T-cell (primary cell): Measurements from ENCODE around the gene POLA1. TPM values are rescaled to one million over a fixed set of nuclear protein-coding genes. Genes with fewer than 3 reads are reported as not detected.
A peak's percentile ranks its signal among the peaks of the same experiment; 100 is the strongest.

Source experiments
- ATAC-seq, 4 experiments: fragments of 200-7000 bp in 3 of 4; fragments of 150-1000 bp in 1 of 4; cut with Tn5 transposase; replicated peaks in 1 of 4; 1 replicate in 3 of 4; 2 replicates in 1 of 4; pipeline ENCODE4 v1.10.0; 2021; ENCODE audit warnings: moderate library complexity in 3 of 4, mild to moderate bottlenecking in 2 of 4, moderate number of reproducible peaks in 1 of 4
- CTCF ChIA-PET, 2 donors: fragments of 300-600 bp; sonication (Branson Sonifier 250); formaldehyde crosslinking; loops; one replicate each; lab custom pipeline; 2022; ENCODE audit warnings: antibody characterized with exemption in 2 of 2; lab: Charles Lee
- POLR2A ChIA-PET, 2 donors: fragments of 300-600 bp; sonication (Branson Sonifier 250); formaldehyde crosslinking; loops; one replicate each; lab custom pipeline; 2022; ENCODE audit warnings: antibody characterized with exemption in 2 of 2; lab: Charles Lee
- DNase-seq, 35 experiments: peaks; one replicate each; pipeline versions ENCODE4 v3.0.0 to v3.0.0-alpha.2; 2013 to 2023
- H3K27ac ChIP-seq: one replicate; pipeline ENCODE4 v1.5.1; 2013; ENCODE audit warnings: low read length
- H3K27me3 ChIP-seq, 2 experiments: replicated peaks in 1 of 2; 1 replicate in 1 of 2; 2 replicates in 1 of 2; pipeline versions ENCODE4 v1.6.1 to v1.7.0; 2013; ENCODE audit warnings: low read length in 1 of 2, mixed read lengths in 1 of 2; ENCODE audit not compliant: control insufficient read depth in 2 of 2, insufficient read depth in 2 of 2; ENCODE audit errors: extremely low read depth in 1 of 2
- H3K36me3 ChIP-seq, 2 donors: 1 replicate in 1 of 2; 2 replicates in 1 of 2; pipeline versions ENCODE4 v1.6.1 to v1.7.0; 2013; ENCODE audit warnings: low read length in 1 of 2; ENCODE audit not compliant: control insufficient read depth in 2 of 2, insufficient read depth in 1 of 2; ENCODE audit errors: extremely low read depth in 1 of 2
- H3K4me1 ChIP-seq, 2 experiments: 1 replicate in 1 of 2; 2 replicates in 1 of 2; pipeline versions ENCODE4 v1.6.1 to v1.7.0; 2013; ENCODE audit warnings: low read length in 2 of 2, mixed read lengths in 1 of 2; ENCODE audit not compliant: insufficient read depth in 2 of 2, control insufficient read depth in 1 of 2; ENCODE audit errors: extremely low read depth in 1 of 2
- H3K4me3 ChIP-seq, 2 donors: 1 replicate in 1 of 2; 2 replicates in 1 of 2; pipeline versions ENCODE4 v1.5.1 to v1.7.0; 2013; ENCODE audit warnings: mild to moderate bottlenecking in 2 of 2, low read length in 1 of 2, moderate library complexity in 1 of 2; ENCODE audit not compliant: control insufficient read depth in 1 of 2; ENCODE audit errors: extremely low read depth in 1 of 2
- H3K9me3 ChIP-seq: 2 replicates; pipeline ENCODE4 v1.7.0; 2013
- H3K27ac Mint-ChIP-seq, 2 donors: one replicate each; pipeline ENCODE4 v1.8.0; 2020 to 2021; ENCODE audit warnings: mild to moderate bottlenecking in 2 of 2, mixed read lengths in 2 of 2
- H3K27me3 Mint-ChIP-seq, 2 donors: one replicate each; pipeline ENCODE4 v1.8.0; 2021 to 2022; ENCODE audit warnings: mixed read lengths in 2 of 2
- H3K36me3 Mint-ChIP-seq: one replicate; pipeline ENCODE4 v1.8.0; 2021; ENCODE audit warnings: mixed read lengths
- H3K4me1 Mint-ChIP-seq, 3 donors: one replicate each; pipeline ENCODE4 v1.8.0; 2020 to 2022; ENCODE audit warnings: mixed read lengths in 3 of 3, mild to moderate bottlenecking in 1 of 3
- H3K4me3 Mint-ChIP-seq, 3 donors: one replicate each; pipeline ENCODE4 v1.8.0; 2020 to 2022; ENCODE audit warnings: mild to moderate bottlenecking in 3 of 3, mixed read lengths in 3 of 3, moderate library complexity in 3 of 3
- H3K9me3 Mint-ChIP-seq, 3 donors: one replicate each; pipeline ENCODE4 v1.8.0; 2020 to 2022; ENCODE audit warnings: mixed read lengths in 3 of 3
- WGBS: methylation state at CpG from one replicate; pipeline ENCODE4 v1.1.5; 2013; ENCODE audit warnings: missing lambda C conversion rate; ENCODE audit not compliant: insufficient coverage; 5-methylcytosine and 5-hydroxymethylcytosine counted together
- total RNA-seq, 35 experiments: library from RNA in 6 of 35; stranded (reverse) in 6 of 35; fragments of 120-200 nt in 1 of 35; gene quantifications; one replicate each; pipeline versions ENCODE4 v1.2.1 to v1.2.4 and lab custom pipeline; 2013 to 2026

The POLA1 gene
- total RNA-seq, 5 donors from 2014 or later (not counting 1 experiment from before 2014, with no cell fraction given) = 6.1 to 9.9 (median 6.7) TPM

DNA sequence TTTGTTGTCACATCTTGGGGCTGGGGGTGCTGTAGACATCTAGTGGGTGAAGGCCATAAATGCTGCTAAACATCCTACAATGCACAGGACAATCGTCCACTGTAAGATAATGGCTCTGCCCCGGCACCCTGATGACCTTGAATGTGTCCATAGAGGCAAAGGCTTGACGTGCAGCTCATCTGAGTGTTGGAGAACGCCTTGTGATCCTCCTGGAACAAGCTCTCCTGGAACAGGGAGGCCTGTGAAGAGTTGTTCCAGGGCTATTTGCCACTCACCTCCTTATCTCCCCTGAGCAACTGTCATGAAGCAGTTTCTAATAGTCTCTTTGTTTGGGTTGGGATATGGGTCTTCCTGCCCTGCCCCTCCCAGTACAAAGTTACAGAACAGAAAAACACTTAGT is 31.4 kb upstream of the POLA1 start:
- Mint-ChIP-seq H3K9me3 (no peaks in the 10 kb centered on the region), H3K4me1 (no peaks in the 10 kb centered on the region), H3K36me3 (no peaks in the 10 kb centered on the region), H3K27ac (no peak overlapping the region), H3K4me3 (no peak overlapping the region), H3K27me3 (peaks cover 3 to 17% of the 10 kb centered on the region in 2 donors)
- Histone ChIP-seq H3K36me3 (no peaks in the 10 kb centered on the region), H3K4me1 (no peaks in the 10 kb centered on the region), H3K27ac (no peak overlapping the region), H3K9me3 (no peaks in the 10 kb centered on the region), H3K27me3 (no peaks in the 10 kb centered on the region), H3K4me3 (no peak overlapping the region)
- DNase-seq (no peak), ATAC-seq (no peak)
- CTCF ChIA-PET = no interaction called here
- POLR2A ChIA-PET = no interaction called here
- no CpG with 5 or more reads among the region's 4 CpGs for WGBS

DNA sequence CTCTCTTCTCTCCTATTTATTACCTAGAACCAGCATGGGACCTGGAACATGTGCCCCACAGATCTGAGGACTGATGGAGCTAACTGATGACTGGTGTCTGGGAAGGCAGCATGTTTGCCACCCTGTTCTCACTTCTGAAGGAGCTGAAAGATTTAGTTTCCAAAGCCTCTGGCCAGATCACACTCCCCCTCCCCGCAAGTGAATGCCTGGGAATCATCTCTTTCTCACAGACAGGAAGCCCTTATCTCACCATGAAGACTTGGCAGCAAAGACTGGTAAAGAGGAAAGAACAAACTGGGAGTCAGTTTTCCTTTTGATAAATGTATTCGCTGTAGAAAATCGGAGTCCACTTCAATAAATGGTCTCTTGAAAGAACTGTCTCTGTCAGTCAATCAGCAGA is 25.6 kb upstream of the POLA1 start:
- H3K4me3 ChIP-seq = no peak overlapping the region
- H3K4me3 Mint-ChIP-seq = no peak overlapping the region
- no peak for ATAC-seq

DNA sequence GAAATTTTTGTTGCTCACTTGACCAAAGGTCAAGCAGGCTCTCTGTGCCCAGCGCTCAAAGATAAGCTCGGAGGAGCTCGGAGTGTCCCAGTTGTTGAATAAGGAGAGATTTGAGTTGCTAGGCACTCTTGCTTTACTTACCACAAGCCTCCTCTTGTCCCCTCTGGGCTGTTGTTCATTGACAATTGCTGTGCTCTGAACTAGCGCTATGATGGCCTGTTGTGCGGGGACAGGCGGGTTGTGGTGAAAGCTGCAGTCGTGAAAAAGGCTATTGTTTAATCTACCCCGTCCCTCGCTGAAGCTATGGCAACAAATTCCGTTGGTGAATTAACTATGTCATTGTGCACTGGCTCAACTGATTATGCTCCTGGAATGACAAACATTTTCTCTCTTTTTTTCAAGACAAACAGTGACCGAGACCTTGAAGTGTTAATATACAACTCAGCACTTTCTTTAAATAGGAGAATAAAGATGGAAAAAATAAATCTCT is 21.0 kb upstream of the POLA1 start:
- ChIA-PET POLR2A (interaction anchor here in 1 of 2 donors (0.6 kb wide), 1 partner anchor 764 kb away, joined by 5 read pairs; no protein-coding TSS in a partner anchor), CTCF (no interaction called here)
- Mint-ChIP-seq H3K27ac (no peak overlapping the region), H3K9me3 (no peaks in the 10 kb centered on the region), H3K4me3 (no peak overlapping the region), H3K27me3 (peaks cover 0 to 14% of the 10 kb centered on the region in 2 donors), H3K4me1 (peaks cover 0 to 2% (median 0%) of the 10 kb centered on the region in 3 donors), H3K36me3 (no peaks in the 10 kb centered on the region)
- Histone ChIP-seq H3K4me1 (peaks cover 0 to 2% of the 10 kb centered on the region in 2 experiments), H3K27me3 (no peaks in the 10 kb centered on the region), H3K27ac (no peak overlapping the region), H3K4me3 (no peak overlapping the region), H3K9me3 (no peaks in the 10 kb centered on the region), H3K36me3 (no peaks in the 10 kb centered on the region)
- WGBS = 80% methylated on average over 3 of the region's 11 CpGs
- DNase-seq (no peak), ATAC-seq (no peak)

More for the DNA sequence above, 25.6 kb upstream of the POLA1 start:
- no peak overlapping the region for H3K27ac Mint-ChIP-seq
- no CpG with 5 or more reads among the region's 3 CpGs for WGBS
- H3K4me1 Mint-ChIP-seq = no peaks in the 10 kb centered on the region
- Histone ChIP-seq H3K4me1 (no peaks in the 10 kb centered on the region), H3K27me3 (no peaks in the 10 kb centered on the region), H3K27ac (no peak overlapping the region), H3K9me3 (no peaks in the 10 kb centered on the region), H3K36me3 (no peaks in the 10 kb centered on the region)
- ChIA-PET POLR2A (no interaction called here), CTCF (no interaction called here)
- no peaks in the 10 kb centered on the region for H3K36me3 Mint-ChIP-seq
- peaks cover 3 to 16% of the 10 kb centered on the region in 2 donors for H3K27me3 Mint-ChIP-seq
- no peaks in the 10 kb centered on the region for H3K9me3 Mint-ChIP-seq
- DNase-seq = no peak

DNA sequence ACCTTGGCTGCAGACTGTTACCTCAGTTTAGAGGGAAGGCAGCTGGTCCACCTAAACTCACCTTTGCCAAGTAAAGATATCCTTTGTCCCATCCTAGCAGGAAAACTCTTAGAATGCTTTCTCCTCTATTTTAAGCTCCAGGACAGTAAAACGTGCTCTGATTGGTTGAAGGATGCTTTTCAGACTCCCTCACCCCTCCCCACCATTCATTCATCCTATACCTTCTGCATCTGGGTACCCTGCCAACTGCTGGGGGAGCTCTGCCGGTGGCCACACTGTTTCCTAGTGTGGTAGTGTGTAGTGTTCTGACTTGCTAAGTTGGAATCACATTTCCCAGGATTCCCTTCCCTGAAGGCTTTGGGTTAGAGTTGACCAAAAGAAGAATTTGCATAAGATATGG is 20.3 kb upstream of the POLA1 start:
- Histone ChIP-seq H3K4me3 (no peak overlapping the region), H3K9me3 (no peaks in the 10 kb centered on the region), H3K27ac (no peak overlapping the region), H3K36me3 (no peaks in the 10 kb centered on the region), H3K27me3 (no peaks in the 10 kb centered on the region), H3K4me1 (peaks cover 0 to 2% of the 10 kb centered on the region in 2 experiments)
- Mint-ChIP-seq H3K9me3 (no peaks in the 10 kb centered on the region), H3K36me3 (no peaks in the 10 kb centered on the region), H3K4me3 (no peak overlapping the region), H3K4me1 (peaks cover 0 to 2% (median 0%) of the 10 kb centered on the region in 3 donors), H3K27ac (no peak overlapping the region), H3K27me3 (peaks cover 0 to 18% of the 10 kb centered on the region in 2 donors)
- POLR2A ChIA-PET = no interaction called here
- ATAC-seq (no peak), DNase-seq (no peak)
- 100% methylated on average over 1 of the region's 2 CpGs for WGBS
- CTCF ChIA-PET = no interaction called here

DNA sequence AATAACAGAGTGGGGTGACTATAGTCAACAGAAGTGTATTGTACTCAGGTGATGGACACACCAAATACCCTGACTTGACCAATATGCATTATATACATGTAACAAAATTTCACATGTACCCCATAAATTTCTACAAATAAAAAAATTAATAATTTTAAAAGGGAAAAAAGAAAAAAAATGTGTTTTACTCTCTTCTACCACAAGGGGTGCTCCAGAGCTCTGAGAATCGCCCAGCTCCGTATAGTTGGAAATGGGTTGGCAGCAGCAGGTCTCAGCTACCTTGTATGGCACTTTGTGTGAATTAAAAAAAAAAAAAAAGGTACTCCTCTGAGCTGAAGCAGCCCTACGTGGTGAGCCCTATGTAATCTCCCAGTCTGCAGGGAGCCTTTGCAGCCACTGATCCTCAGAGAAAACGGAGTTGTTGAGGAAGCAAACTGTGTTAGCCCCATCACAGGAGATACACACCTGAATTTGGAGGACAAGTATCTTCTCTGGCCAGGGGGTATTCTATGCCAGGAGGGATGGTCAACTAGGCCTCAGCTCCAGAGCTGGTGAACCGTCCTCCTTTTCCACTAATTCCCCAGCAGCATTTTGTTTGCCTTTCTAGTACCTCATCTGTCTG is 17.2 kb upstream of the POLA1 start:
- H3K4me1 ChIP-seq = peaks cover 0 to 2% of the 10 kb centered on the region in 2 experiments
- H3K27me3 ChIP-seq = no peaks in the 10 kb centered on the region
- Mint-ChIP-seq H3K4me1 (peaks cover 0 to 2% (median 0%) of the 10 kb centered on the region in 3 donors), H3K27ac (no peak overlapping the region), H3K36me3 (no peaks in the 10 kb centered on the region), H3K4me3 (no peak overlapping the region), H3K27me3 (peaks cover 0 to 31% of the 10 kb centered on the region in 2 donors), H3K9me3 (no peaks in the 10 kb centered on the region)
- POLR2A ChIA-PET = interaction anchor here in 1 of 2 donors (0.6 kb wide), 1 partner anchor 46 kb away, joined by 6 read pairs; no protein-coding TSS in a partner anchor
- H3K9me3 ChIP-seq = no peaks in the 10 kb centered on the region
- H3K27ac ChIP-seq = no peak overlapping the region
- WGBS = 100% methylated on average over 1 of the region's 5 CpGs
- DNase-seq = peak in 4 of 35 experiments; percentile 1 to 33 (median 3)
- CTCF ChIA-PET = interaction anchor here (0.6 to 0.9 kb wide), 4 partner anchors 17 to 480 kb away, joined by 3 to 7 read pairs (median 3); no protein-coding TSS in a partner anchor
- no peaks in the 10 kb centered on the region for H3K36me3 ChIP-seq
- ATAC-seq = peak in 2 of 4 experiments; percentile 41 to 54
- no peak overlapping the region for H3K4me3 ChIP-seq

DNA sequence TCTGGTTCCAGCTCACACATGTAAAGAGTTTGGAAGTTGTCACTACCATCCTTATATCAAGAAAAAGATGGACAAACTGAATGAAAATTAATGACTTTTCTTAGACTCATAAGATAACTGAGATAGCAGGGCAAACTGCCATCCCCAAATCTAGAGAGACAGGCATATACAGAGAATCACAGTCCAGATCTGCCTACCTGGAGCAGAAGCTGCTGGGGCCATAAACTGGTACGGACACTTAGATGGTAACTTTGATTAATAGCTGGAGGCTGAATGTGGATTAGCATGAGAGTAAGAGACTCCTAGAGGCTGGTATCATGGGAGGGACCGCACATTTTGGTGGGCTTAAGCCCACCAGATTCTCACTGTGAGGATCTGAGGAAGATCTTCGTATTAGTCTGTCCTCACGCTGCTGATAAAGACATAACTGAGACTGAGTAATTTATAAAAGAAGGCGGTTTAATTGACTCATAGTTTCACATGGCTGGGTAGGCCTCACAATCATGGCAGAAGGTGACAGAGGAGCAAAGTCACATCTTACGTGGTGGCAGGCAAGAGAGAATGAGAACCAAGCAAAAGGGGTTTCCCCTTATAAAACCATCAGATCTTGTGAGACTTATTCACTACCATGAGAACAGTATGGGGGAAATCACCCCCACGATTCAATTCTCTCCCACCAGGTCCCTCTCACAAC is 10.8 kb upstream of the POLA1 start:
- H3K27me3 Mint-ChIP-seq = peaks cover 0 to 24% of the 10 kb centered on the region in 2 donors
- Histone ChIP-seq H3K4me1 (no peaks in the 10 kb centered on the region), H3K9me3 (no peaks in the 10 kb centered on the region), H3K27me3 (no peaks in the 10 kb centered on the region), H3K36me3 (no peaks in the 10 kb centered on the region), H3K27ac (no peak overlapping the region), H3K4me3 (no peak overlapping the region)
- DNase-seq (no peak), ATAC-seq (no peak)
- H3K9me3 Mint-ChIP-seq = no peaks in the 10 kb centered on the region
- CTCF ChIA-PET = no interaction called here
- H3K4me1 Mint-ChIP-seq = no peaks in the 10 kb centered on the region
- no peaks in the 10 kb centered on the region for H3K36me3 Mint-ChIP-seq
- no peak overlapping the region for H3K27ac Mint-ChIP-seq
- H3K4me3 Mint-ChIP-seq = no peak overlapping the region
- WGBS = 60% methylated on average over 1 of the region's 7 CpGs
- POLR2A ChIA-PET = no interaction called here
